Measurements from ENCODE around the gene PRDX2. TPM values are rescaled to one million over a fixed set of nuclear protein-coding genes. Genes with fewer than 3 reads are reported as not detected.

PRDX2 gene
- total and polyA plus RNA-seq, 10 of the 15 experiments (the other 5 are each of a cell fraction or from before 2014, with no cell fraction given), result 93.0 to 812 (median 344) TPM

- TF ChIP-seq YBX1 (IDR thresholded peaks at IDR 0.05) (no peak), FOXM1 (IDR thresholded peaks at IDR 0.05; ENCODE audit: low read depth, low read length) (no peak), RB1 (IDR thresholded peaks at IDR 0.05; ENCODE audit: borderline replicate concordance) (no peak), CREM (IDR thresholded peaks at IDR 0.05; ENCODE audit: low read depth) (peak; percentile 41; the same call in 1 of the 2 replicates), HDGF (IDR thresholded peaks at IDR 0.05) (peak; percentile 83; the same call in 1 of the 2 replicates), RELA (IDR thresholded peaks at IDR 0.05; ENCODE audit: borderline replicate concordance, partially characterized antibody) (no peak), ATF2 (IDR thresholded peaks at IDR 0.05; ENCODE audit: low read length) (no peak), NRF1 (conservative IDR thresholded peaks at IDR 0.05; ENCODE audit: low read depth, low read length) (no peak), EGR1 (IDR thresholded peaks at IDR 0.05; ENCODE audit: borderline replicate concordance in 1 of 2, low read depth in 2 of 2, low read length in 2 of 2) (0 out of 3 replicates have a peak, but pooled peaks of 1 of the 2 experiments have one; percentile 40), MXI1 (IDR thresholded peaks at IDR 0.05; ENCODE audit: low read depth, low read length) (no peak), SMAD5 (IDR thresholded peaks at IDR 0.05; ENCODE audit: low read depth) (no peak; the same call in 1 of the 2 replicates), WRNIP1 (IDR thresholded peaks at IDR 0.05; ENCODE audit: borderline replicate concordance, low read depth, low read length) (no peak), ZNF384 (IDR thresholded peaks at IDR 0.05; ENCODE audit: borderline replicate concordance, low read depth, low read length) (no peak), ZBTB33 (IDR thresholded peaks at IDR 0.05) (no peak), CEBPZ (IDR thresholded peaks at IDR 0.05; ENCODE audit: low read depth, low read length) (no peak), SUPT20H (IDR thresholded peaks at IDR 0.05; ENCODE audit: borderline replicate concordance, control insufficient read depth, low read depth, low read length) (no peak), HCFC1 (IDR thresholded peaks at IDR 0.05; ENCODE audit: low read length) (no peak), POLR2AphosphoS5 (IDR thresholded peaks at IDR 0.05; ENCODE audit: low read length) (peak; percentile 87), CHD2 (IDR thresholded peaks at IDR 0.05; ENCODE audit: borderline replicate concordance, low read depth, low read length) (0 out of 2 replicates have a peak, but pooled peaks have one; percentile 10), RAD21 (IDR thresholded peaks at IDR 0.05; ENCODE audit: insufficient read depth, low read depth, low read length) (no peak), MTA2 (IDR thresholded peaks at IDR 0.05; ENCODE audit: low read depth) (no peak)
These were observed 9.3 kb downstream of the PRDX2 start (continued) for GRCh38 chr19:12792051-12792852.

Data from GM12878 (cell line).